NCI-H2171 (cell line): ENCODE measurements around the gene HSPBAP1.
"Not testable (repeated sequence)": the region's sequence is repeated elsewhere in the genome, so short reads cannot be mapped to it uniquely, and the experiment has no call there.

Experiments used
- DNase-seq: peaks from one replicate; lab custom pipeline; 2025; lab: John Stamatoyannopoulos, UW

The HSPBAP1 gene

GRCh38 chr3:122785231-122785630 is 8.4 kb downstream of the HSPBAP1 start:
- DNase-seq, result no peak

- DNase-seq, result no peak
Measured at GRCh38 chr3:122784436-122784835, 9.2 kb downstream of the HSPBAP1 start.

GRCh38 chr3:122782804-122783203 is 10.8 kb downstream of the HSPBAP1 start:
- no peak for DNase-seq

GRCh38 chr3:122777563-122777962 is 16.1 kb downstream of the HSPBAP1 start:
- no peak for DNase-seq

- no peak for DNase-seq
Measured at GRCh38 chr3:122776675-122777468, 16.8 kb downstream of the HSPBAP1 start.

DNA sequence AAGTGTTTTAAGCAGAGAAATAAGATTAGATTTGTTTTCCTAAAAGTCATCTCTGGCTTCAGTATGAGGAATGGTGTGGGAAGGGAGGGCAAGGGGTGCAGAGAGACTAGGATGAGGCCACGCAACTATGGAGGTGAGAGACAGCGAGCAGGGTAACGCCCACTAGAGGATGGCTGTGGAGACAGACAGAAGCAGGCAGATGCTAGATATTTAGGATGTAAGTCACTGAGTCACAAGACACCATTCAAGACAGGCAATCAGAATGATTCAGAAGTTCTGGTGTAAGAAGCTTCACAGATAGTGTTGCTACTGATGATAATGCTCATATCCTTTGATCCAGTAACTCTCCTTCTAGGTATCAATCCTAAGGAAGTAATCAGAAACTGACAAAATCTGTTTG is 19.1 kb downstream of the HSPBAP1 start:
- no peak for DNase-seq

DNA sequence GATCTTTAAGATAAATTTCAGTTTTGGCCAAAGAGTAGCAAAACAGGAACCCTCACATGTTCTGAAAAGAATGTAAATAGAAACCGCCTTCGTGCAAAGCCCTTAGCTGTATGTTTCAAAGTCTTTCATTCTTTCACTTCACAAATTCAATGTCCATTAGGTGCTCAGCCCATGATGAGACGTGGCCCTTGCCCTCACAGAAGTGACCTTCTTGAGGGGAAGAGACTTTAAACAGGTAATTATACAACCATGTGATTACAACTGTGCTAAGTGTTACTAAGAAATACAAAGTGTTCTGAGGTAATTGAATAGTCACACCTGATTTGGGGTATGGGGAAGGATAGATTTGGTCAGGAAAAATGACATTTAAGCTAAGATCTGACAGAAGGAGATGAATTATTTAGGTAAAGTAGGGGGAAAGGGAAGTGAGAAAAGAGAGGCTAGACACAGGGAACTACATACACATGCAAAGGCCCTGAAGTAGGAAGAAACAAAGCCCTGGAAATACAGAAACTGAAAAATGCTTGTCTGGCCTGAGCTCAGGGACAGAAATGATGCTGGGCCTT is 19.6 kb downstream of the HSPBAP1 start:
- DNase-seq, result no peak

DNA sequence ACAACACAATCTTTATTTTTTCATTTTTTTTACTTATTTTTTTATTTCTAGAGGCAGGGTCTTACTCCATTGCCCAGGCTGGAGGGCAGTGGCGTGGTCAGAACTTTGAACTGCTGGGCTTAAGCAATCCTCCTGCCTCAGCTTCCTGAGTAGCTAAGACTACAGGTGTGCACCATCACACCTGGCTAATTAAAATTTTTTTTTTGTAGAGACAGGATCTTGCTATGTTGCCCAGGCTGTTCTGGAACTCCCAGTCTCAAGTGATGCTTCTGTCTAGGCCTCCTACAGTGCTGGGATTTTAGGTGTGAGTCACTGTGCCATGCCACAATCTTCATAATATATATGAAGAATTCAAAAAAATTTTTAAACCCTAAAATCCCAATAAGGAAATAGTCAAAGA is 20.8 kb downstream of the HSPBAP1 start:
- DNase-seq, result no peak

GRCh38 chr3:122770521-122771202 is 23.0 kb downstream of the HSPBAP1 start:
- DNase-seq, result no peak

- no peak for DNase-seq
Measured at GRCh38 chr3:122767540-122768372, 25.9 kb downstream of the HSPBAP1 start.

DNA sequence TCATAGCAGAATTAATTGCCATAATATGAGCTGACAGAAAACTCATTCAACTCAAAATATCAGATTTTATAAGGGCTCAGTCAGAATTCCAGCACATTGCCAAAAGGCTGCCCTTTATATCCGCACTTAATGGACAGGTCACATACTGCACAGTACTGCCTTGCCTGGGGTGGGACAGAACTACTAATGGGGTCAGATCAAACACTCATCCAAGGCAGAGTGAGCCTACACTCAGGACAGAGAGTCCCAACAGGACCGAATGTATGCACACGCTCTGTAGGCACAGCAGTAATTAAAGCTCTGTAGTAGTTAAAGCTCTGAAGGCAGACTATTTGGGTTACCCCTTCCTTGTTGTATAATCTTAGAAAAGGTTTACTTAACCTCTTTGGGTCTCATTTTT is 27.2 kb downstream of the HSPBAP1 start:
- DNase-seq, result no peak

DNA sequence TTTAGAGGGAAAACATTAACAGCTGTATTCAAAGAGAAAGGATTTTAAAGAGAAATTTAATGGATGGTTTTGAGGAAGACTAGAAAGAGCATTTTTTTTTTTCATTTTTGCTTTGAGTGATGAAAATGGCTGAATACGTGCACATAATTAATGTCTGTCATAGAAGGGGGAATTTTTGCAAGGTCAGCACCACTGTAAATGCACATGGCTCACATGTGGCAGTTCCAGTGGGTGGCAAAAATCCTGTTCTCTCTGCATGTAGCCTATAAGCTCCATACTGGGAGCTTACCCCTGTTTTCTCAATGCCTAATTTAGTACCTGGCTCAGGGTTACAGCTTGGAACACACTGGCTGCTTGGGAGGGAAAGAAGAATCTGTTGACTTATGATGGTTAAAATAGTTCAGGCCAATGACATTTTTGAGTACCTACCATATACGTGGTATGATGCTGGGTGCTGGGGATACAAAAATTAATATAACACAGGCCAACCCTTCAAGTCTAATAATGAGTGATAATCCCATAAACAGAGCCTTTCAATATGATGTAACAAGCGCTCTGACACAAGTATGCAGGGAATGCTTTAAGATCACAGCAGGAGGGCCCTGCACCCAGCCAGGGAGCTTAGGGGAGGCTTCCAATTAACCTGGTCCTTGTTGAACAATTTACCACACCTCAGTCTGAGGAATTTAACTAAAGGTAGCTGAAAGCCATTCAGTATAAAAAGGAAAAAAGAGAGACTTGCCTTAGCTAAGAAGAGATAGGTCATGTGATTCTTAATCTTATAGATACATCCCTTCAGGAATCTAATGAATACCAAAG is 33.0 kb downstream of the HSPBAP1 start:
- no peak for DNase-seq

GRCh38 chr3:122758877-122759560 is 34.6 kb downstream of the HSPBAP1 start:
- no peak for DNase-seq

- DNase-seq, result no peak
Measured at GRCh38 chr3:122755491-122755890, 38.1 kb downstream of the HSPBAP1 start.

GRCh38 chr3:122754929-122755328 is 38.7 kb downstream of the HSPBAP1 start:
- no peak for DNase-seq

- no peak for DNase-seq
Measured at GRCh38 chr3:122748347-122748746, 45.3 kb downstream of the HSPBAP1 start.

- not testable (repeated sequence) for DNase-seq
Measured at GRCh38 chr3:122747295-122747694, 46.3 kb downstream of the HSPBAP1 start.

DNA sequence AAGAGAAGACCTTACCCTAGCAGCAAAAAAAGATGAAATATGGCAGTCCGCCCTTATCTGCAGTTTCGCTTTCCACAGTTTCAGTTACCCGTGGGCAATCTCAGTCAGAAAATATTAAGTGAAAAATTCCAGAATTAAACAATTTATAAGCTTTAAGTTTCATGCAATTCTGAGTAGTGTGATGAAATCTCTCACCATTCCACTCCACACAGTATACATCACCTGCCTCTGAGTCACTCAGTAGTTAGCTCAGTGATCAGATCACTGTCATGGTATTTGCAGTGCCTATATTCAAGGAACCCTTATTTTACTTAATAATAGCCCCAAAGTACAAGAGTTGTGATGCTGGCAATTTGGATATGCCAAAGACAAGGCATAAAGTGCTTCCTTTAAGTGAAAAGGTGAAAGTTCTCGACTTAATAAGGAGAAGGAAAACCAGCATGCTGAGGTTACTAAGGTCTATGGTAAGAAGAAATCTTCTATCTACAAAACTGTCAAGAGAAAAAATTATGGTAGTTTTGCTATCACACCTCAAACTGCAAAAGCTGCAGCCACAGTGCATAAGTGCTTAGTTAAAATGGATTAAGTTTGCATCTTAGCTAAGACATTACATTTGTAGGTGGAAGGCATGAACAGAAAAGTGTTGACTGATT is 48.1 kb downstream of the HSPBAP1 start:
- DNase-seq, result no peak

DNA sequence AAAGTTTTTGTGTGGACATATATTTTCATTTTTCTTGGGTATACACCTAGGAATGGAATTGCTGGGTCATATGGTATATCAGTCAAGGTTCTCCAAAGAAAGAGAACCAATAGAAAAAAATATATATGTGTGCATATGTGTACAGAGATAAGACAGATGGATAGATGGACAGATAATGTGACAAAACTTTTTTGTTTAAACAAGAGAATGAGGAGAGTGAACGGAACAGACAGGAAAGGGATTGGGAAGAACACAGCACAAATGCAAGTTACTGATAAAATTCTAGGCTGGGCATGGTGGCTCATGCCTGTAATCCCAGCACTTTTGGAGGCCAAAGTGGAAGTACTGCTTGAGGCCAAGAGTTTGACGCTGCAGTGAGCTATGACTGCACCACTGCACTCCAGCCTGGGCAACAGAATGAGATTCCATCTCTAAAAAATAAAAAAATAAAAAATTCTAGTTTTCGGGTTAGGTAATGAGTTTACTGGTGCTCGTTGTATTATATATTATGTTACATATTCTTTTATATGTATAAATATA is 50.0 kb downstream of the HSPBAP1 start:
- no peak for DNase-seq

DNA sequence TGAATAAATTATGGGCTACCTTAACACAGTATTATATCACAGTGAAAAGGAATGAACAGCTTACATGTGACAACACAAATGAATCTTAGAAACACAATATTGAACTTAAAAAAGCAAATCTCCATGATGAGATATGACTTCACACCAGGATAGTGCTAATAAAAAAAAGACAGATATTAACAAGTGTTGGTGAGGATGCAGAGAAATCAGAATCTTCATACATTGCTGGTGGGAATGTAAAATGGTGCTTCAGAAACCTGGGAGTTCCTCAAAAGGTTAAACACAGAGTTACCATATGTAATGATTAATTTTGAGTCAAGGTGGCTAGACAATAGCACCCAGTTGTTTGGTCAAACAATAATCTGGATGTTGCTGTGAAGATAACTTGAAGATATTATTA is 51.4 kb downstream of the HSPBAP1 start:
- DNase-seq, result no peak
